Sigmoid colon (tissue), 7 donors: Measurements from ENCODE around the gene ID1. TPM values are rescaled to one million over a fixed set of nuclear protein-coding genes. Genes with fewer than 3 reads are reported as not detected.

Source experiments
- DNase-seq: peaks from one replicate; pipeline ENCODE4 v3.0.0-alpha.2; 2019
- H3K27ac ChIP-seq, 4 donors: fragments of 200-600 bp; sonication (generic); one replicate each; pipeline ENCODE4 v1.5.1; 2016 to 2019; ENCODE audit warnings: mild to moderate bottlenecking in 1 of 4
- H3K27me3 ChIP-seq, 3 donors: fragments of 200-600 bp; sonication (generic); one replicate each; pipeline ENCODE4 v1.5.1; 2019; ENCODE audit warnings: mild to moderate bottlenecking in 1 of 3
- H3K36me3 ChIP-seq, 4 donors: fragments of 200-600 bp; sonication (generic); one replicate each; pipeline ENCODE4 v1.5.1; 2016 to 2019
- H3K4me1 ChIP-seq, 4 donors: fragments of 200-600 bp; sonication (generic); one replicate each; pipeline ENCODE4 v1.5.1; 2017 to 2019
- H3K4me3 ChIP-seq, 4 donors: fragments of 200-600 bp; sonication (generic); one replicate each; pipeline ENCODE4 v1.5.1; 2017 to 2019; ENCODE audit warnings: mild to moderate bottlenecking in 2 of 4, moderate library complexity in 1 of 4
- H3K9me3 ChIP-seq, 4 donors: fragments of 200-600 bp in 3 of 4; sonication (generic) in 3 of 4; one replicate each; pipeline versions ENCODE4 v1.5.1 to v1.6.1; 2013 to 2019
- EP300 ChIP-seq, 4 donors: sonication (generic); formaldehyde crosslinking; IDR thresholded peaks; one replicate each; pipeline ENCODE4 v1.6.1; 2017; ENCODE audit warnings: antibody characterized with exemption in 4 of 4
- POLR2A ChIP-seq, 2 donors: fragments of 450-650 bp; IDR thresholded peaks; one replicate each; pipeline ENCODE4 v1.6.1; 2016; ENCODE audit warnings: antibody characterized with exemption in 2 of 2, mild to moderate bottlenecking in 2 of 2, moderate library complexity in 2 of 2
- POLR2AphosphoS5 ChIP-seq, 4 donors: sonication (generic); formaldehyde crosslinking; IDR thresholded peaks; one replicate each; pipeline ENCODE4 v1.6.1; 2017; ENCODE audit warnings: antibody characterized with exemption in 4 of 4
- WGBS, 2 donors: extraction: QIAGEN DNeasy Blood & Tissue Kit; methylation state at CpG; one replicate each; pipeline ENCODE4 v1.1.7; 2013; 5-methylcytosine and 5-hydroxymethylcytosine counted together
- intact Hi-C: fragments of 100-400 bp; cut with DNase I; formaldehyde crosslinking; loops from one replicate; pipeline ENCODE4 v1.15.1; 2023
- polyA plus RNA-seq, 3 donors: library from polyadenylated mRNA; stranded (reverse); fragments of 200-250 nt; gene quantifications; one replicate each; pipeline ENCODE4 v1.2.3, GENCODE V29; 2013
- total RNA-seq, 4 donors: library from RNA; depleted of rRNA; stranded (reverse); fragments of >200 nt; gene quantifications; one replicate each; pipeline ENCODE4 v1.1.0, GENCODE V29; 2016
- TF ChIP-seq, protein P1 (sequence below), 4 experiments: fragments of 450-650 bp in 3 of 4; fragments of 200-600 bp in 1 of 4; IDR thresholded peaks; one replicate each; pipeline ENCODE4 v1.5.1; 2016 to 2019; ENCODE audit warnings: antibody characterized with exemption in 4 of 4, mild to moderate bottlenecking in 3 of 4, moderate library complexity in 2 of 4
- donor health status: healthy with polysubstance abuse.
- donor health status: Bipolar disorder and iron deficiency.
- donor health status: healthy.

ID1 gene
- total and polyA plus RNA-seq, 7 donors, result 111 to 368 (median 230) TPM

DNA sequence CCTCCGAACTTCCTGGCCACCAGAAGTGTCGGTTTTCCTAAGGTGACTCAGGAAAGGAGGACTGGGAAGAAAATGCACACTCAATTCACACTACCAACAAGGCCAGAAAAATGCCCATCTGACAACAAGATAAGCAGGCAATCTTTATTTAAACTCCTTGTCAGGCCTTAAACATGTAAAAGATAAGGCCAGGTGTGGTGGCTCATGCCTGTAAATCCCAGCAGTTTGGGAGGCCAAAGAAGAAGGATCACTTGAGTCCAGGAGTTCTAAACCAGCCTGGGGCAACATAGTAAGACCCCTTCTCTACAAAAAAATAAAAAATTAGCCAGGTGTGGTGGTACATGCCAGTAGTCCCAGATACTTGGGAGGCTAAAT, 7.6 kb upstream of the ID1 start:
- WGBS, 2 donors, result 91 to 93% methylated on average over 2 of the region's 2 CpGs
- H3K27ac ChIP-seq, result peak overlapping the region in 2 of 4 donors; percentile 22 to 80

DNA sequence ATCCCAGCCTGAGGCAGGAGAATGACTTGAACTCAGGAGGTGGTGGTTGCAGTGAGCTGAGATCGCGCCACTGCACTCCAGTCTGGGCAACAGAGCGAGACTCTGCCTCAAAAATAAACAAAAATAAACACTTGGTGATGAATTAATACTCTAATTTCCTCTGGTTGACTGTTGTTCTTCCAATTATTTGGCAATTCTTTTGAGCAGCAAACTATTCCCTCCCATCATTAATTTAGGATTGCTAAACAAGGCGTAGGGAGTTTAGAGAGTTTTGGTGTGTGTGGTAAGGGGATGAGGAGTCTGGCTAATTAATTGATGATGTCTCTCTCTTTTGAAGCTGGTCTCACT, 2.7 kb upstream of the ID1 start:
- Histone ChIP-seq H3K36me3 (no peaks in the 10 kb centered on the region), H3K27ac (peak overlapping the region in 1 of 4 donors; percentile 91), H3K4me1 (peaks cover 0 to 27% (median 21%) of the 10 kb centered on the region in 4 donors), H3K9me3 (no peaks in the 10 kb centered on the region), H3K27me3 (peaks cover 0 to 14% (median 0%) of the 10 kb centered on the region in 3 donors), H3K4me3 (no peak overlapping the region)
- 81 to 82% methylated on average over 4 of the region's 4 CpGs for WGBS, 2 donors
- TF ChIP-seq POLR2AphosphoS5 (IDR thresholded peaks at IDR 0.05) (no peak), EP300 (IDR thresholded peaks at IDR 0.05) (no peak), POLR2A (IDR thresholded peaks at IDR 0.05) (no peak)
- TF ChIP-seq, protein P1, sequence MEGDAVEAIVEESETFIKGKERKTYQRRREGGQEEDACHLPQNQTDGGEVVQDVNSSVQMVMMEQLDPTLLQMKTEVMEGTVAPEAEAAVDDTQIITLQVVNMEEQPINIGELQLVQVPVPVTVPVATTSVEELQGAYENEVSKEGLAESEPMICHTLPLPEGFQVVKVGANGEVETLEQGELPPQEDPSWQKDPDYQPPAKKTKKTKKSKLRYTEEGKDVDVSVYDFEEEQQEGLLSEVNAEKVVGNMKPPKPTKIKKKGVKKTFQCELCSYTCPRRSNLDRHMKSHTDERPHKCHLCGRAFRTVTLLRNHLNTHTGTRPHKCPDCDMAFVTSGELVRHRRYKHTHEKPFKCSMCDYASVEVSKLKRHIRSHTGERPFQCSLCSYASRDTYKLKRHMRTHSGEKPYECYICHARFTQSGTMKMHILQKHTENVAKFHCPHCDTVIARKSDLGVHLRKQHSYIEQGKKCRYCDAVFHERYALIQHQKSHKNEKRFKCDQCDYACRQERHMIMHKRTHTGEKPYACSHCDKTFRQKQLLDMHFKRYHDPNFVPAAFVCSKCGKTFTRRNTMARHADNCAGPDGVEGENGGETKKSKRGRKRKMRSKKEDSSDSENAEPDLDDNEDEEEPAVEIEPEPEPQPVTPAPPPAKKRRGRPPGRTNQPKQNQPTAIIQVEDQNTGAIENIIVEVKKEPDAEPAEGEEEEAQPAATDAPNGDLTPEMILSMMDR (IDR thresholded peaks at IDR 0.05), result no peak
- DNase-seq, result no peak
- intact Hi-C loops, result no loop called here

More for the DNA sequence above, 7.6 kb upstream of the ID1 start:
- intact Hi-C loops, result no loop called here
- Histone ChIP-seq H3K9me3 (no peaks in the 10 kb centered on the region), H3K36me3 (no peaks in the 10 kb centered on the region), H3K4me3 (no peak overlapping the region), H3K27me3 (no peaks in the 10 kb centered on the region), H3K4me1 (peaks cover 0 to 4% (median 0%) of the 10 kb centered on the region in 4 donors)
- DNase-seq, result no peak
- no peak for TF ChIP-seq EP300 (IDR thresholded peaks at IDR 0.05)
- no peak for TF ChIP-seq POLR2A (IDR thresholded peaks at IDR 0.05)
- TF ChIP-seq, protein P1 (IDR thresholded peaks at IDR 0.05), result no peak
- TF ChIP-seq POLR2AphosphoS5 (IDR thresholded peaks at IDR 0.05), result no peak

DNA sequence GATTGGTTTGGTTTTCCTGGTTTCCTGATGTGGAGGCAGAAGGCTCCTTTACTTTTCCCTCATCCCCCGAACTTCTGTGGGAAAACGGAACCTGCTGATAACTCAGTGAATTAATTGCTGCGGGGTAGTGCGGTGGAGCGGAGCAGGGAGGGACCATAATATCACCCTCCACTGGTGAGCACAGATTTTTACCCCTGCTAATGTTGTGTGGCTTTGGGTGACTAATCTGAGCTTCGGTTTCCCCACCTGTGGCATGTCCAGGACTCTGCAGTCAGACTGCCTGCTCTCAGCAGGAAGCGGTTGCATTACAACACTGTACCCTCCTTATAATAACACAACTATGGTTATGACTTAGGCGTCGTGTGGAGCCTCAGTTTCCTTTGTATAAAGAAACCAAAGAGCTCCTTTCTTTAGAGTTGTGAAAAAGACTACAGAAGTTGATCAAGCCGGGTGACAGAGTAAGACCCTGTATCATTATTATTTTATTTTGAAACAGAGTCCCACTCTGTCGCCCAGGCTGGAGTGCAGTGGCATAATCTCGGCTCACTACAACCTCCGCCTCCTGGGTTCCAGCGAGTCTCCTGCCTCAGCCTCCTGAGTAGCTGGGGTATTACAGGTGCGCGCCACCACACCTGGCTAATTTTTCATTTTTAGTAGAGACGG, 2.2 kb upstream of the ID1 start:
- TF ChIP-seq EP300 (IDR thresholded peaks at IDR 0.05), result no peak
- WGBS, 2 donors, result 51 to 69% methylated on average over 17 of the region's 17 CpGs
- intact Hi-C loops, result no loop called here
- Histone ChIP-seq H3K4me3 (no peak overlapping the region), H3K27me3 (peaks cover 0 to 18% (median 0%) of the 10 kb centered on the region in 3 donors), H3K4me1 (peaks cover 0 to 27% (median 21%) of the 10 kb centered on the region in 4 donors), H3K9me3 (no peaks in the 10 kb centered on the region), H3K36me3 (no peaks in the 10 kb centered on the region), H3K27ac (peak overlapping the region in 2 of 4 donors; percentile 77 to 91)
- no peak for DNase-seq

DNA sequence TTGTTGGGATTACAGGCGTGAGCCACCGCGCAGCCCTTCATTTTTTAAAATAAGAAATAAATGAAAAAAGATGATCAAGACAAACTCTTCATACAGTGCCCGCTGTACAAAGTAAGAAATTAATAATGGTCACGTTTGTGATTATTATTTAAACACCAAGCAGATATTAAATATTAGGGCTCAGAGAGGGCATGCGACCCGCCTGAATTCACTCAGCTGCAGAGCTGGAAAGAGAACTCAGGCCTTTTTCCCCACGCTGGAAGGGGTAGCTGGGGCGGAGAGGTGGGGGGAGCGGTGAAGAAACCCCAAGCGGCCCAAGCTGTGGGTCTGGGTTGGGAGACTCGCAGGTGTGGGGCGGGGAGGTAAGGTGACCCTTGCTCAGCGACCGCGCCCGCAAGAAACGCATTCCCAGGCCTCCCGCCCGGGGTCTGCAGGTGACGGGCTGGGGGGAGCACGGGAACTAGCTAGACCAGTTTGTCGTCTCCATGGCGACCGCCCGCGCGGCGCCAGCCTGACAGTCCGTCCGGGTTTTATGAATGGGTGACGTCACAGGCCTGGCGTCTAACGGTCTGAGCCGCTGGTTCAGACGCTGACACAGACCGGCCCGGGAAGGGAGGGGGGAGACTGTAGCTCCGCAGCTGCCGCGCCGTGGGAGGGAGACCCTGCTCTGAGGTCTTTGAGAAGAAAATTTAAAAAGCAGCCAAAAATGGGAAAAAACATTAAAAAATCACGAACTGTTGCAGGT, 1.1 kb upstream of the ID1 start:
- TF ChIP-seq, protein P1 (IDR thresholded peaks at IDR 0.05), result no peak
- TF ChIP-seq POLR2A (IDR thresholded peaks at IDR 0.05) (peak; percentile 26 to 82), POLR2AphosphoS5 (IDR thresholded peaks at IDR 0.05) (peak; percentile 70 to 95 (median 90)), EP300 (IDR thresholded peaks at IDR 0.05) (peak in 2 of 4 donors; percentile 74 to 89)
- peaks cover 0 to 38% (median 31%) of the 10 kb centered on the region in 4 donors for H3K4me1 ChIP-seq
- H3K9me3 ChIP-seq, result no peaks in the 10 kb centered on the region
- H3K4me3 ChIP-seq, result peak overlapping the region; percentile 50 to 69 (median 63)
- WGBS, 2 donors, result 9 to 12% methylated on average over 43 of the region's 43 CpGs
- peak overlapping the region; percentile 77 to 91 (median 80) for H3K27ac ChIP-seq
- DNase-seq, result peak; percentile 97
- intact Hi-C loops, result loop anchor here (1.0 kb wide), 1 partner anchor 31 kb away; no protein-coding TSS in a partner anchor
- H3K36me3 ChIP-seq, result no peaks in the 10 kb centered on the region
- peaks cover 0 to 26% (median 0%) of the 10 kb centered on the region in 3 donors for H3K27me3 ChIP-seq

DNA sequence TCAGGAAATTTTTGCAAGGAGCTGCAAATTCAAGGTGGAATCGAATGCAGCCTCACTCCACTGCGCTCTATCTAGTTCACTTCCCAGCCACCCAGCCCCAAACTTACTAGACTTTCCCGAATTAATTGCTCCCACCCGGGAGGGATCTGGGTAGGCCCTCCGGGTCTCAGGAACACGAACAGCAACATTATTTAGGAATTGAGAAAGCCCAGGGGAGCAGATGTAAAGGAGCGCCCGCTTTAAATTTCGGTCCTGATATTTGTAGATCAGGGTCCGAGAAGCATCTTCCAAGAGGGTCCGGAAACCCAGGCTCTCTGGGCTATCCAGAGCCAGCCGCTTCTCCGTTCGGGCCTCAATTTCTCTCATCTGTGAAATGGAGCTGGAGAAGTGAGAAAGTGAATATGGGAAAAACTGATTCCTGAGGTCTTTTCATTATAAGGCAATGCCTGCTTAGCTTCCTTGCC, 490 bp upstream of the ID1 start:
- peak overlapping the region; percentile 50 to 69 (median 63) for H3K4me3 ChIP-seq
- H3K36me3 ChIP-seq, result no peaks in the 10 kb centered on the region
- no peak for TF ChIP-seq POLR2A (IDR thresholded peaks at IDR 0.05)
- TF ChIP-seq, protein P1 (IDR thresholded peaks at IDR 0.05), result no peak
- no peak for TF ChIP-seq EP300 (IDR thresholded peaks at IDR 0.05)
- TF ChIP-seq POLR2AphosphoS5 (IDR thresholded peaks at IDR 0.05), result no peak
- intact Hi-C loops, result loop anchor here (1.0 kb wide), 1 partner anchor 31 kb away; no protein-coding TSS in a partner anchor
- no peaks in the 10 kb centered on the region for H3K9me3 ChIP-seq
- peaks cover 0 to 26% (median 0%) of the 10 kb centered on the region in 3 donors for H3K27me3 ChIP-seq
- DNase-seq, result no peak
- 0 to 2% methylated on average over 14 of the region's 14 CpGs for WGBS, 2 donors
- peak overlapping the region; percentile 77 to 91 (median 80) for H3K27ac ChIP-seq
- H3K4me1 ChIP-seq, result peaks cover 0 to 39% (median 31%) of the 10 kb centered on the region in 4 donors
